ENCODE results near the gene PSMC4.

- no peak for TF ChIP-seq CTCF (IDR thresholded peaks at IDR 0.05; ENCODE audit: low read depth, low read length)
- TF ChIP-seq EZH2phosphoT487 (IDR thresholded peaks at IDR 0.05; ENCODE audit: low read depth): no peak
Measured at GRCh38 chr19:39927076-39927475, 43.9 kb upstream of the PSMC4 start.
